GM21515 (cell line): ENCODE measurements around the gene PRKCD.

Experiments
- ATAC-seq: cut with Tn5 transposase; IDR thresholded peaks from one replicate; pipeline ENCODE4 v1.9.1; 2021; ENCODE audit not compliant: unreplicated experiment

Gene PRKCD

GRCh38 chr3:53213276-53213675, 52.3 kb downstream of the PRKCD start:
- no peak for ATAC-seq

- ATAC-seq: no peak
Observed at GRCh38 chr3:53215816-53216215, 54.8 kb downstream of the PRKCD start.

GRCh38 chr3:53216723-53217122, 55.7 kb downstream of the PRKCD start:
- ATAC-seq: no peak

GRCh38 chr3:53217175-53217574, 56.2 kb downstream of the PRKCD start:
- ATAC-seq: no peak

- ATAC-seq: no peak
Observed at GRCh38 chr3:53218131-53218530, 57.1 kb downstream of the PRKCD start.

- ATAC-seq: peak; percentile 65
Observed at GRCh38 chr3:53219895-53220483, 59.0 kb downstream of the PRKCD start.

- no peak for ATAC-seq
Observed at GRCh38 chr3:53221345-53221744, 60.3 kb downstream of the PRKCD start.

GRCh38 chr3:53221827-53222182, 60.8 kb downstream of the PRKCD start:
- no peak for ATAC-seq

- ATAC-seq: no peak
Observed at GRCh38 chr3:53222183-53222901, 61.3 kb downstream of the PRKCD start.

GRCh38 chr3:53223025-53223424, 62.0 kb downstream of the PRKCD start:
- ATAC-seq: no peak

GRCh38 chr3:53223541-53223966, 62.5 kb downstream of the PRKCD start:
- no peak for ATAC-seq

GRCh38 chr3:53224026-53224425, 63.0 kb downstream of the PRKCD start:
- ATAC-seq: no peak

- ATAC-seq: no peak
Observed at GRCh38 chr3:53224536-53224935, 63.5 kb downstream of the PRKCD start.

GRCh38 chr3:53225181-53225580, 64.2 kb downstream of the PRKCD start:
- ATAC-seq: no peak

GRCh38 chr3:53225651-53226050, 64.6 kb downstream of the PRKCD start:
- no peak for ATAC-seq

- ATAC-seq: no peak
Observed at GRCh38 chr3:53226142-53226840, 65.3 kb downstream of the PRKCD start.

GRCh38 chr3:53226841-53227407, 65.9 kb downstream of the PRKCD start:
- ATAC-seq: no peak

GRCh38 chr3:53227993-53228885, 67.2 kb downstream of the PRKCD start:
- ATAC-seq: no peak

GRCh38 chr3:53229171-53229570, 68.2 kb downstream of the PRKCD start:
- no peak for ATAC-seq

- ATAC-seq: no peak
Observed at GRCh38 chr3:53229606-53230005, 68.6 kb downstream of the PRKCD start.

- no peak for ATAC-seq
Observed at GRCh38 chr3:53230041-53230621, 69.1 kb downstream of the PRKCD start.
